ENCODE data around the gene FXR1. TPM values are rescaled to one million over a fixed set of nuclear protein-coding genes. Genes with fewer than 3 reads are reported as not detected.

The FXR1 gene
- total and polyA plus RNA-seq, 2 of the 4 experiments (the other 2 are of a cell fraction), result 110 to 182 TPM

GRCh38 chr3:180981912-180982311, 69.4 kb downstream of the FXR1 start:
- Histone ChIP-seq H3K9me3 (ENCODE audit: control insufficient read depth, insufficient read depth, low read length) (no peaks in the 10 kb centered on the region), H3K14ac (replicated peaks; ENCODE audit: low read depth, low read length) (no peak overlapping the region), H3K79me1 (ENCODE audit: low read depth in 1 of 2, low read length in 2 of 2) (no peaks in the 10 kb centered on the region; a peak in 1 of 4 replicates), H4K8ac (ENCODE audit: low read depth in 2 of 2, low read length in 2 of 2) (no peak overlapping the region), H3K23ac (ENCODE audit: low read depth, low read length) (no peak overlapping the region), H4K5ac (ENCODE audit: low read depth, low read length) (no peak overlapping the region), H2BK20ac (ENCODE audit: low read depth, low read length) (no peak overlapping the region), H2AFZ (replicated peaks; ENCODE audit: low read length, poor library complexity) (no peak overlapping the region), H3K18ac (ENCODE audit: low read depth, low read length) (no peak overlapping the region), H4K91ac (ENCODE audit: insufficient read depth, low read depth, low read length) (no peak overlapping the region), H3K27ac (ENCODE audit: insufficient read depth, low read length) (no peak overlapping the region), H2AK9ac (replicated peaks; ENCODE audit: low read depth, low read length, poor library complexity) (no peak overlapping the region), H3K4ac (ENCODE audit: low read depth, low read length) (no peak overlapping the region), H2BK5ac (ENCODE audit: low read depth, low read length, poor library complexity, severe bottlenecking) (no peak overlapping the region), H4K20me1 (ENCODE audit: insufficient read depth, low read length) (no peaks in the 10 kb centered on the region), H3K56ac (ENCODE audit: extremely low read depth, insufficient read depth, low read length) (no peak overlapping the region), H3K4me2 (ENCODE audit: low read depth, low read length) (no peak overlapping the region), H3K9ac (ENCODE audit: low read depth, low read length) (no peak overlapping the region), H3K36me3 (ENCODE audit: control insufficient read depth, insufficient read depth, low read length) (peaks cover 8% of the 10 kb centered on the region), H3K9me1 (ENCODE audit: insufficient read depth, low read length) (no peaks in the 10 kb centered on the region), H2AK5ac (ENCODE audit: low read depth, low read length) (no peak overlapping the region), H2BK120ac (ENCODE audit: low read depth, low read length) (no peak overlapping the region), H2BK15ac (ENCODE audit: low read depth, low read length) (no peak overlapping the region), H3K4me1 (ENCODE audit: control insufficient read depth, insufficient read depth, low read length) (no peaks in the 10 kb centered on the region), H3K27me3 (ENCODE audit: control insufficient read depth, insufficient read depth, low read length) (no peaks in the 10 kb centered on the region), H3K4me3 (ENCODE audit: insufficient read depth, low read depth, low read length) (no peak overlapping the region)
- ATAC-seq (ENCODE audit: low read depth) (no peak), DNase-seq (no peak)
- TF ChIP-seq CEBPB (IDR thresholded peaks at IDR 0.05; ENCODE audit: low read depth, low read length), result no peak
- no peak for TF ChIP-seq MXI1 (IDR thresholded peaks at IDR 0.05; ENCODE audit: borderline replicate concordance, low read depth, low read length)
- TF ChIP-seq NFE2L2 (IDR thresholded peaks at IDR 0.05; ENCODE audit: low read depth, low read length), result no peak
- no peak for TF ChIP-seq USF2 (IDR thresholded peaks at IDR 0.05; ENCODE audit: low read depth, low read length)
- no peak for TF ChIP-seq ELK1 (IDR thresholded peaks at IDR 0.05; ENCODE audit: borderline replicate concordance, low read depth, low read length)
- no peak for TF ChIP-seq CHD1 (IDR thresholded peaks at IDR 0.05; ENCODE audit: low read depth, low read length)
- no peak for TF ChIP-seq POLR2A (IDR thresholded peaks at IDR 0.05; ENCODE audit: low read depth, low read length)
- no peak for TF ChIP-seq FOS (IDR thresholded peaks at IDR 0.05; ENCODE audit: low read depth, low read length)
- no peak for TF ChIP-seq SMC3 (IDR thresholded peaks at IDR 0.05; ENCODE audit: low read depth, low read length)
- TF ChIP-seq RAD21 (IDR thresholded peaks at IDR 0.05; ENCODE audit: low read length), result no peak
- TF ChIP-seq RCOR1 (IDR thresholded peaks at IDR 0.05; ENCODE audit: insufficient replicate concordance, low read length), result no peak
- TF ChIP-seq MAFK (IDR thresholded peaks at IDR 0.05; ENCODE audit: low read depth, low read length), result no peak
- TF ChIP-seq RFX5 (IDR thresholded peaks at IDR 0.05; ENCODE audit: low read depth, low read length), result no peak
- TF ChIP-seq CTCF (conservative IDR thresholded peaks at IDR 0.05; ENCODE audit: low read depth, low read length), result no peak
- TF ChIP-seq MAZ (IDR thresholded peaks at IDR 0.05; ENCODE audit: borderline replicate concordance, low read depth, low read length), result no peak
- TF ChIP-seq BHLHE40 (IDR thresholded peaks at IDR 0.05; ENCODE audit: low read depth, low read length), result no peak
- no TSS peak for BruUV-seq (replicated peaks)
- no CpG with 5 or more reads among the region's 2 CpGs for WGBS, 2 experiments (ENCODE audit: extremely low coverage in 2 of 2, insufficient read length in 1 of 2)
- ChIA-PET CTCF (no interaction called here), POLR2A (ENCODE audit: unreplicated experiment) (no interaction called here)
- in situ Hi-C loops (cut with MboI; ENCODE audit: low sequenced_read_pairs) (no loop called here), dilution Hi-C loops (cut with HindIII; ENCODE audit: low sequenced_read_pairs, unreplicated experiment) (no loop called here), intact Hi-C loops (cut with micrococcal nuclease) (loop anchor here (10.0 kb wide), 1 partner anchor 1703 kb away; no protein-coding TSS in a partner anchor)
